Fibroblast of skin of right biceps (primary cell): ENCODE measurements around the gene CNGA4.
"Not testable (repeated sequence)": the region's sequence is repeated elsewhere in the genome, so short reads cannot be mapped to it uniquely, and the experiment has no call there.

ENCODE experiments used
- DNase-seq: peaks from one replicate; pipeline ENCODE4 v3.0.0-alpha.2; 2013

CNGA4 gene

GRCh38 chr11:6269994-6270393 is 31.1 kb downstream of the CNGA4 start:
- no peak for DNase-seq

GRCh38 chr11:6270584-6271246 is 31.8 kb downstream of the CNGA4 start:
- no peak for DNase-seq

- DNase-seq, result no peak
These were observed 32.7 kb downstream of the CNGA4 start for GRCh38 chr11:6271598-6271997.

- DNase-seq, result no peak
These were observed 34.3 kb downstream of the CNGA4 start for GRCh38 chr11:6273188-6273587.

GRCh38 chr11:6280809-6281208 is 41.9 kb downstream of the CNGA4 start:
- not testable (repeated sequence) for DNase-seq

- no peak for DNase-seq
These were observed 44.6 kb downstream of the CNGA4 start for GRCh38 chr11:6283453-6284023.

GRCh38 chr11:6284250-6284649 is 45.4 kb downstream of the CNGA4 start:
- no peak for DNase-seq

GRCh38 chr11:6285019-6285418 is 46.1 kb downstream of the CNGA4 start:
- no peak for DNase-seq
